Activated CD4-positive, alpha-beta memory T cell treated with anti-CD3 and anti-CD28 coated beads for 36 hours (primary cell): ENCODE results near the gene DECR2. TPM values are rescaled to one million over a fixed set of nuclear protein-coding genes. Genes with fewer than 3 reads are reported as not detected.

Experiments
- CTCF ChIA-PET: fragments of 350-600 bp; sonication (Branson Sonifier 250); formaldehyde crosslinking; loops from one replicate; lab custom pipeline; 2021; ENCODE audit warnings: antibody characterized with exemption, inconsistent platforms; lab: Charles Lee
- POLR2A ChIA-PET: fragments of 350-600 bp; sonication (Branson Sonifier 250); formaldehyde crosslinking; loops from one replicate; lab custom pipeline; 2021; ENCODE audit warnings: antibody characterized with exemption; lab: Charles Lee
- DNase-seq: peaks from one replicate; pipeline ENCODE4 v3.0.0-alpha.2; 2020
- H3K27ac Mint-ChIP-seq: one replicate; pipeline ENCODE4 v1.8.0; 2021; ENCODE audit warnings: mixed read lengths
- H3K27me3 Mint-ChIP-seq: one replicate; pipeline ENCODE4 v1.8.0; 2021; ENCODE audit warnings: mixed read lengths
- H3K36me3 Mint-ChIP-seq: one replicate; pipeline ENCODE4 v1.8.0; 2021; ENCODE audit warnings: mixed read lengths
- H3K4me1 Mint-ChIP-seq: one replicate; pipeline ENCODE4 v1.8.0; 2021; ENCODE audit warnings: low read depth, mixed read lengths
- H3K4me3 Mint-ChIP-seq: one replicate; pipeline ENCODE4 v1.8.0; 2021; ENCODE audit warnings: mild to moderate bottlenecking, mixed read lengths
- H3K9me3 Mint-ChIP-seq: one replicate; pipeline ENCODE4 v1.8.0; 2021; ENCODE audit warnings: mixed read lengths
- intact Hi-C: fragments of 100-400 bp; cut with micrococcal nuclease; formaldehyde crosslinking; loops from one replicate; pipeline ENCODE4 v1.15.1; 2023
- total RNA-seq, 2 experiments: library from RNA; stranded (reverse); gene quantifications; one replicate each; pipeline ENCODE4 v1.2.3, GENCODE V29; 2021

DECR2 gene, protein sequence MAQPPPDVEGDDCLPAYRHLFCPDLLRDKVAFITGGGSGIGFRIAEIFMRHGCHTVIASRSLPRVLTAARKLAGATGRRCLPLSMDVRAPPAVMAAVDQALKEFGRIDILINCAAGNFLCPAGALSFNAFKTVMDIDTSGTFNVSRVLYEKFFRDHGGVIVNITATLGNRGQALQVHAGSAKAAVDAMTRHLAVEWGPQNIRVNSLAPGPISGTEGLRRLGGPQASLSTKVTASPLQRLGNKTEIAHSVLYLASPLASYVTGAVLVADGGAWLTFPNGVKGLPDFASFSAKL
- 1 to 10 TPM; 8.5 to 8.8 TPM for total RNA-seq

DNA sequence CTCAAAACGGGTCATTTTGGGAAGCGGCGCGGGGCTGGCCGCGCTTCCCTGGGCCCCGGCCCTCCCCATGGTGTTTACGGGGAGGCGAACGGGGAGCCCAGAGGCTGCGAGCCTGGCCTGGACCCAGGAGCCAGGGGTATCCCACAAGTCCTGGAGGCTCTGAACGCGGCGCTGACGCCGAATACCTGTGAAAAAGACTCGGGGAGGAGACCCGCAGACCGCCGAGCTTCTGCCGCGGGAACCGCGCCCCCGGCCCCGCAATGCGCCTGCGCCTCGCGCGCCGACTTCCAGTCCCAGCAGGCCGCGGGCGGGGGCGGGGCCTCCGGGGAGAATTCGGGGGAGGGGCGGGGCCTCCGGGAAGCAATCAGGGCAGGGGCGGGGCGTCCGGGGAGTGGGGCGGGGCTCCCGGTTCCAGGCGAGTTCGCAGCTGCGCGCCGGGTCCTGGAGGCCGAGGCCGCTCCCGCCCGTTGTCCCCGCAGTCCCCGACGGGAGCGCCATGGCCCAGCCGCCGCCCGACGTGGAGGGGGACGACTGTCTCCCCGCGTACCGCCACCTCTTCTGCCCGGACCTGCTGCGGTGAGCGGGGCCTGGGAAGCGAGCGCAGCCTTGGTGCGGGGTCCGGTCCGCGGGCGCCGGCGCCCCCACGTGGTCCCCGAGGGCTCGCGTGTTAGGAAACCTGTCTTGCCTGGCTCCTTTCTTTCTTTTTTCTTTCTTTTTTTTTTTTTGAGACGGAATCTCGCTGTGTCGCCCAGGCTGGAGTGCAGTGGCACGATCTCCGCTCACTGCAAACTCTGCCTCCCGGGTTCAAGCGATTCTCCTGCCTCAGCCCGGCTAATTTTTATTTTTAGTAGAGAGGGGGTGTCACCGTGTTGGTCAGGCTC is at the start of gene DECR2:
Gene DECR2, plus strand, starts transcription at position 418 of the 881 bp plus-strand sequence. Its CDS starts 79 bp downstream, at position 497.
- no peaks in the 10 kb centered on the region for H3K36me3 Mint-ChIP-seq
- CTCF ChIA-PET = interaction anchor here (0.8 to 1.5 kb wide), 4 partner anchors 10 to 31 kb away, joined by 3 to 7 read pairs (median 4); partner anchors contain the start of genes MRPL28, PGAP6 and RAB11FIP3
- intact Hi-C loops = loop anchor here (1.0 to 2.0 kb wide), 2 partner anchors 49 to 235 kb away; partner anchors contain the start of genes AXIN1 and METTL26
- POLR2A ChIA-PET = interaction anchor here (0.6 to 1.7 kb wide), 3 partner anchors 9 to 38 kb away, joined by 3 to 7 read pairs (median 6); partner anchors contain the start of gene RAB11FIP3
- DNase-seq = peak; percentile 99
- peaks cover 18% of the 10 kb centered on the region for H3K4me1 Mint-ChIP-seq
- H3K9me3 Mint-ChIP-seq = no peaks in the 10 kb centered on the region
- H3K4me3 Mint-ChIP-seq = peak within 1 kb of the TSS; percentile 84
- H3K27ac Mint-ChIP-seq = peak within 1 kb of the TSS; percentile 82
- no peaks in the 10 kb centered on the region for H3K27me3 Mint-ChIP-seq

DNA sequence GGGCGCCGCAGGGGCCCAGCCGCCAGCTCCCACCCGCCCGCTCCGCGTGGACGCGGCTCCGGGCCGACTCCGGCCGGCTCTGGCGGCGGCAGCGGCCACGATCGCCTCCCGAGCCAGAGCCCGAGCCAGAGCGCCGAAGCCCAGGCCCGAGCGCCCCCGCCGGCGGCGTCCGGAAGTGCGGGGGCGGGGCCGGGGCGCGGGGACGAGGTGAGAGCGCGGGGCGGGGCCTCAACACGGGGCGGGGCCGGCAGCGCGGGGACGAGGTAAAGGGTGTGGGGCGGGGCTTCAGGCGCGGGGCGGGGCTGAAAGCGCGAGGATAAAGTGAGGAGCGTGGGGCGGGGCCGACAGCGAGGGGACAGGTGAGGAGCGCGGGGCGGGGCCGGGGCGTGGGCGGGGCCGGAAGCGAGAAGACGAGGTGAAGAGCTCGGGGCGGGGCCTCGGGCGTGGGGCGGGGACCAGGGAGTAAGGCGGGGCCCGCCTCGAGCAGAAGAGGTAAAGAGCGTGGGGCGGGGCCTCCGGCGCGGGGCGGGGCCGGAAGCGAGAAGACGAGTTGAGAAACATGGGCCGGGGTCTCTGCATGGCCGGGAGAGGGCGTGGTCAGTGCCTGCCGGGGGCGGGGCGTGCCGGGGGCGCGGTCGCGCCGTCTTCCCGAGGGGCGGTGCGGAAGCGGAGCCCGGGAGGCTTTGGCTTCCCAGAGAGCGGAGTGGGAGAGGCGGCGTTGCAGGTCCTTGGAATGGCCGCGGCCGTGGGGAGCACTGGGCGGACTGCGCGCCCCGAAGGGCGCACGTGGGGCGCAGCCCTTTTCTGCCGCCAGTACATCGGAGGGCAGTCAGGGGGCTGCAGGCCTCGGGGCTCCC is 48.9 kb upstream of the DECR2 start, which contains the start of gene AXIN1:
Gene AXIN1, minus strand, starts transcription at position 177 of the 857 bp plus-strand sequence. CDS start 5,698 bp downstream, outside the sequence.
- H3K4me3 Mint-ChIP-seq = peak within 1 kb of the TSS; percentile 81
- POLR2A ChIA-PET = interaction anchor here (1.9 kb wide), 1 partner anchor 299 kb away, joined by 4 read pairs; the partner anchor contains the start of genes POLR3K and SNRNP25
- H3K27me3 Mint-ChIP-seq = no peaks in the 10 kb centered on the region
- peak within 1 kb of the TSS; percentile 77 for H3K27ac Mint-ChIP-seq
- peak; percentile 100 for DNase-seq
- H3K36me3 Mint-ChIP-seq = peaks cover 4% of the 10 kb centered on the region
- H3K9me3 Mint-ChIP-seq = no peaks in the 10 kb centered on the region
- CTCF ChIA-PET = interaction anchor here (1.8 to 2.1 kb wide), 2 partner anchors 118 to 246 kb away, joined by 4 to 9 read pairs; partner anchors contain the start of gene FAM234A
- intact Hi-C loops = loop anchor here (2.0 kb wide), 3 partner anchors 18 to 118 kb away; partner anchors contain the start of genes DECR2, FAM234A and MRPL28
- peaks cover 44% of the 10 kb centered on the region for H3K4me1 Mint-ChIP-seq

DNA sequence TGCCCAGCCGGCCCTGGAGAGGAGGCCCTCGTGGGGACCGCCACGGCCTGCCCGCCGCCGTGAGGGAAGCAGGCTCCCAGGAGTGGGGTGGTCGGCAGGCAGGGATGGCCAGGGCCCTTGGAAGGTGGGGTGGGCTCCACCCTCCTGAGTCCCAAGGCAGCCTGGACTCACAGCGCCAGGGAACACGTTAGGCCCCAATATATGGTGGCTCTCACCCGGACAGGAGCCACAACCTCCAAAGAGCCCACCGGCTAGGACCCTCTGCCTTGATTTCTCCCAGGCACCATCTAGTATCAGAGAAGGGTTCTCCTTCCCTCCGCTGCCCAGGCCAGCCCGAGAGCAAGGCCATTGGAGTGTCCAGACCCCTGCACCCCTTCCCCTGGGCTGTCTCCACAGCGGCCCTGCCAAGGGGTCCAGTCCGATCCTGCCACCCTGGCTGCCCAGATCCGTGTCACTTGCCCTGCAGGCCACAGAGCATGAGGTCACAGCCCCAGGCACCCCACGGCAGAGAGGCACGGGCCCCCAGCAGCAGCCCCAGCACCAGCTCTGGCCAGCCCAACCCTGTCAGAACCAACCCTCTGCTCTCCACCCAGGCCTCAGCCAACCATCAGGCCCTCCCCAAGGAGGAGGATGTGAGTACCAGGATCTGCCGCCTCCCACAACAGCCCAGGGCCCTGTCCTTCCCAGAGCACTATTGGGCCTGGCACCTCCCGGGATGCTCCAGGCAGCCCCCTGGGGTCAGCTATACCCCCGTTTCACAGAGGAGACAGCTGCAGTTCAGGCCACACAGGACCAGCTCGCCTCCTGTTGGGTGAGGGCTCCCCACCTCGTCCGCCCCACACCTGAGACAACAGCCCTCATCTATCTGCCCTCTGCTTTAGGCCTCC is 48.0 kb upstream of the DECR2 start:
- ChIA-PET POLR2A (interaction anchor here (1.9 kb wide), 1 partner anchor 300 kb away, joined by 4 read pairs; the partner anchor contains the start of genes POLR3K and SNRNP25), CTCF (interaction anchor here (1.8 to 2.1 kb wide), 2 partner anchors 118 to 247 kb away, joined by 4 to 9 read pairs; partner anchors contain the start of gene FAM234A)
- DNase-seq = no peak

DNA sequence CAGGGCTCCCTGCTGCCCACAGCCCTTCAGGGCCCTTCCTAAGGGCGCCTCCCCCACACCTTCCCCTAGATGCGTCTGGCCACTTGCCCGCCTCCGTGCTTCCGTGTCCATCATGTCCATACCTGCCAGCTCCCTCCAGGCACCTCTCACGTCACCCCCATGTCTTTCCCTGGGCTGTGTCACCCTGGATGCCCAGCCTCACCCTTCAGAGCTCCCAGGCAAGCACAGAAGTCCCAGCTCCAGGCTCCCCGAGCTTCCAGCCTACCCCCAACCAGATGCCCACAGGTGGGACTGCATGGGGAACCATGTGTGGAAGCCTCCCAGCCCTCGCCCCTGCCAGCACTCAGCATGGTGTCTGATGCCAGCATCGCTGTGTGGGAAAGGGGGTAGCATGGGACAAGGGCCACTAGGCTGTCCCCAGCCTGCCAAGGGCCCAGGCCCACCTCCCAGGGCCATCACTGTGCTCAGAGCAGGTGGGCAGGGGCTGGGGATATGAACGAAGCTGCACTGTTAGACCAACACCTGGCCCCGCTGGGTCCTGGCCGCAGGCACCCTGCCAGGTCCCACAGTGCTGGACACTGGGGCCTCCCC is 47.3 kb upstream of the DECR2 start:
- POLR2A ChIA-PET = interaction anchor here (1.1 kb wide), 1 partner anchor 119 kb away, joined by 5 read pairs; the partner anchor contains the start of gene FAM234A
- Mint-ChIP-seq H3K4me3 (no peak overlapping the region), H3K27me3 (no peaks in the 10 kb centered on the region), H3K27ac (peak overlapping the region; percentile 49), H3K4me1 (peaks cover 34% of the 10 kb centered on the region), H3K9me3 (no peaks in the 10 kb centered on the region), H3K36me3 (peaks cover 4% of the 10 kb centered on the region)
- intact Hi-C loops = no loop called here
- no peak for DNase-seq
- CTCF ChIA-PET = interaction anchor here (0.7 to 2.1 kb wide), 3 partner anchors 106 to 247 kb away, joined by 3 to 4 read pairs (median 3); no protein-coding TSS in a partner anchor

More for the DNA sequence above, 48.0 kb upstream of the DECR2 start:
- H3K27ac Mint-ChIP-seq = peak overlapping the region; percentile 49
- peaks cover 4% of the 10 kb centered on the region for H3K36me3 Mint-ChIP-seq
- no peaks in the 10 kb centered on the region for H3K9me3 Mint-ChIP-seq
- intact Hi-C loops = loop anchor here (2.0 kb wide), 3 partner anchors 17 to 119 kb away; partner anchors contain the start of genes DECR2, FAM234A and MRPL28
- H3K4me3 Mint-ChIP-seq = no peak overlapping the region
- no peaks in the 10 kb centered on the region for H3K27me3 Mint-ChIP-seq
- H3K4me1 Mint-ChIP-seq = peaks cover 38% of the 10 kb centered on the region

DNA sequence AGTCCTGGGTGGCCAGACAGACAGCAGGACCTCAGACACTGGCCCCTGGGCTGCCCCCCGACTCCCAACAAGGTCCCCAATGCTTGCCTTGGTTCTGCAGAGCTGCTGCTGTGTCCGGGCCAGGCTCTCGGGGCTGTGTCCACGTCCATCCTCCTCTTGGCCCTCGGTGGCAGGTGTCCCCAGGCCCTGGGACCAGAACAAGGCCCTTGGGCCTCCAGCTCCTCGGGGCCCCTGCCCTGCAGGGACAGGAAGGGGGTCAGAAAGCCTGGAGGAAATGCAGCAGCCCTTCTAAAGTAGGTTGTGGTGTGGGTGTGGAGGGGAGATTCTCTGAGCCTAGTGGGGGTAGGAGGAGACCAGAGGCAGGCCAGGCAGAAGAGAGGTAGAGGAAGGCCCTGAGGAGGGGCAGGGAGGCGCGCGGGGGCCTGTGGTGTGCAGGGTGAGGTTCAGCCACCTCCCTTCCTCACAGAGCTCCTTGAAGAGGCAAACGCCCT is 46.7 kb upstream of the DECR2 start:
- ChIA-PET POLR2A (interaction anchor here (1.1 kb wide), 1 partner anchor 120 kb away, joined by 5 read pairs; the partner anchor contains the start of gene FAM234A), CTCF (interaction anchor here (0.6 to 1.3 kb wide), 5 partner anchors 9 to 248 kb away, joined by 3 to 5 read pairs (median 3); no protein-coding TSS in a partner anchor)
- peaks cover 28% of the 10 kb centered on the region for H3K4me1 Mint-ChIP-seq
- peaks cover 4% of the 10 kb centered on the region for H3K36me3 Mint-ChIP-seq
- H3K4me3 Mint-ChIP-seq = no peak overlapping the region
- peak overlapping the region; percentile 65 for H3K27ac Mint-ChIP-seq
- H3K9me3 Mint-ChIP-seq = no peaks in the 10 kb centered on the region
- intact Hi-C loops = no loop called here
- no peaks in the 10 kb centered on the region for H3K27me3 Mint-ChIP-seq
- no peak for DNase-seq

DNA sequence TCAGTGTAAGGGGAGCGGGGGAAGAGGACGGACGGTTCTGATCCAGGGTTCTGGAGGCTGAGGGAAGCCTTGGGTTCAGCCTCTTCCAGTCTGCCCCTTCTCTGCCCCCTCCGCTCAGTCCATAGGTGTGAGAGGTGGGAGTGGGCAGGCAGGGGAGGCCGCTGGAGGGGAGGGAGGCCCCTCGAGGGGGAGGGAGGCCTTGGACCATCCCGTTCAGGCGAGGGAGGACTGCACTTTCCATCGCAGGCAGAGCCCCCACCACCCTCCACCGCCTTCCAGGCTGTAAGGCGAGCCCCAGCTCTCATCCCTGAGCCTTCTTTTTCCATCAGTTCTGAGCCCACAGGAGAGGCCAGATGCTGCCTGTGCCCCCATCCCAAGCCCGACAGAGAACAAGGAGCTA is 44.9 kb upstream of the DECR2 start:
- H3K36me3 Mint-ChIP-seq = no peaks in the 10 kb centered on the region
- no peaks in the 10 kb centered on the region for H3K9me3 Mint-ChIP-seq
- POLR2A ChIA-PET = interaction anchor here (0.8 kb wide), 1 partner anchor 175 kb away, joined by 3 read pairs; no protein-coding TSS in a partner anchor
- no peaks in the 10 kb centered on the region for H3K27me3 Mint-ChIP-seq
- H3K27ac Mint-ChIP-seq = no peak overlapping the region
- intact Hi-C loops = no loop called here
- CTCF ChIA-PET = interaction anchor here (1.1 to 1.2 kb wide), 3 partner anchors 26 to 131 kb away, joined by 3 to 4 read pairs (median 3); no protein-coding TSS in a partner anchor
- no peak overlapping the region for H3K4me3 Mint-ChIP-seq
- H3K4me1 Mint-ChIP-seq = peaks cover 18% of the 10 kb centered on the region
- DNase-seq = no peak

DNA sequence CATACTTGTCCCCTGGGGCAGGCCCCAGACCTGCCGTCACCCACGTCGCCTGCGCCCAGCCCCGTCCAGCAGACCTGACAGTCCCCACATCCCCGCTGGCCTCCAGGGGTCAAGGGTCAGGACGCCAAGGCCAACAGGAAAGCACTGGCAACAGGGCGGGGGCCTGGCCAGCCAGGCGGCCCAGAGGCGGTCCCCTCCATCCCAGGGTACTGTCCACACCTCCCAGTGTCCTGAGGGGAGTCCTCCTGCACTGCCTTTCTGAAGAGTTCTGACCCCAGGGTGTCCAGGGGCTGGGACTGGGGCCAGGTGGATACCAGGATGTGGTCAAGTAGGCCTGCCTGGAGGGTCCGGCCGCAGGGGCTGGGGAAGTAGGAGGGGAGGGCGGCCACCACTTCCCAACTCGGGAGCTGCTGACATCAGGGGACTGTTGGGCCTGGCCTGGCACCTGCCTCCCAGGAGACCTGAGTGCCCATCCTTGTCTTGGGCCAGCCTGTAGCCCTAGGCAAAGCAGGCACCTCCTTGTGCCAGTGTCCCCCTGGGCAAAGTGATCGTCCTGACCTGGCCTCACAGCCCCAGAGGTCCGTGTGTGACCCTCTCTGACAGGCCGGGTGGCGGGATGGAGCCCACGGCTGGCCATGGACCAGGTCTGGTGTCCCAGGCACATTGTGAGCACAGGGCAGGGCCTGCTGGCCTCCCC is 42.5 kb upstream of the DECR2 start:
- CTCF ChIA-PET = no interaction called here

DNA sequence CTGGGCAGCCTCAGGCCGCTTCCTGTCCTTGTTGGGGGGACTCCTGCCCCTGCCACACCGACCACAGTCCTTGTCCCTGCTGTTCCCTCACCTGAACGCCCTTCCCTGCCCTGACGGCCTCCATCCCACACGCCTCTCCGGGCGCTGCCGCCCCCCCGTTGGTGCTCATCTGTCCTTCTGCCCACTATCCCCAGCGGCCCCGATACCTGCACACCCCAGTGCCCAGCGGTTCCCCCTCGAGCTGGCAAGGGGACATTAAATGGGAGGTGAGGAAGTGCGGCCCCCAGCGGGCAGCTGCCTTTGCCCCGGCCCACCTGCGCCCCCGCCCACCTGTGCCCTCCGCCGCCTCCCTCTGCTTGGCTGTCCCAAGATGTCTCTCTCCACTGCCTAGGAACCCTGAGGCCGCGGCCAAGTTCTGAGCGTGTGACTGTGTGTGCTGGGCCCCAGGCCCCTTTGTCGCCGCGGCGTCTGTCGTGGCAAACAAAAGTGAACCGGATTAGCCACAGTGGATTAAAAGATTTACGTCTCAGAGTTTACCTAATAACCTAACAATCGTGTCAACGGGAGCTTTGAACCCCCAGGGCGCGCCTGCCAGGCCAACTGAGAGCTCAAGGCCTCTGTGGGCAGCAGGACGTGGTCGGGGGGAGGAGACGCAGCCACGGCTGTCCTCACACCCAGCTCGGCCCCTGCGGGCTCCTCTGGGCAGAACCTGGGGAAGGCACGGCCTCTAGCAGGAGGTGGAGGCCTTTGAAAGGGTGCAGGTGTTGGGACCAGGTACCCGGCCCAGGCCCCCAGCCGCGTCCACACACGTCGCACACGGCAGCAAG is 41.6 kb upstream of the DECR2 start:
- Mint-ChIP-seq H3K36me3 (no peaks in the 10 kb centered on the region), H3K9me3 (no peaks in the 10 kb centered on the region), H3K27me3 (peaks cover 4% of the 10 kb centered on the region), H3K4me1 (peaks cover 11% of the 10 kb centered on the region), H3K4me3 (no peak overlapping the region), H3K27ac (no peak overlapping the region)
- intact Hi-C loops = loop anchor here (5.0 kb wide), 1 partner anchor 253 kb away; no protein-coding TSS in a partner anchor
- ChIA-PET POLR2A (no interaction called here), CTCF (interaction anchor here (1.0 kb wide), 1 partner anchor 253 kb away, joined by 6 read pairs; no protein-coding TSS in a partner anchor)
- DNase-seq = no peak

More for the DNA sequence above, 42.5 kb upstream of the DECR2 start:
- Mint-ChIP-seq H3K4me3 (no peak overlapping the region), H3K27me3 (peaks cover 4% of the 10 kb centered on the region), H3K27ac (no peak overlapping the region), H3K9me3 (no peaks in the 10 kb centered on the region), H3K4me1 (peaks cover 16% of the 10 kb centered on the region), H3K36me3 (no peaks in the 10 kb centered on the region)
- DNase-seq = no peak
- intact Hi-C loops = no loop called here
- POLR2A ChIA-PET = no interaction called here
